Activated T-helper 2 cell treated with anti-CD3 and anti-CD28 coated beads, Interferon-gamma antibody, Interleukin-2, Interleukin-4, amounts not matched to agents 10 μg/mL and 5 μg/mL and 100 μg/mL, durations not matched to agents 14 hours and 24 hours and 36 hours (primary cell): ENCODE results near the gene KLK6. TPM values are rescaled to one million over a fixed set of nuclear protein-coding genes. Genes with fewer than 3 reads are reported as not detected.

ENCODE experiments used
- DNase-seq: peaks from one replicate; pipeline ENCODE4 v3.0.0; 2021; ENCODE audit warnings: low spot score
- H3K27ac Mint-ChIP-seq: one replicate; pipeline ENCODE4 v1.8.0; 2021; ENCODE audit warnings: mixed read lengths
- H3K27me3 Mint-ChIP-seq: one replicate; pipeline ENCODE4 v1.8.0; 2021; ENCODE audit warnings: low read depth, mixed read lengths
- H3K36me3 Mint-ChIP-seq: one replicate; pipeline ENCODE4 v1.8.0; 2021; ENCODE audit warnings: low read depth, mixed read lengths
- H3K4me1 Mint-ChIP-seq: one replicate; pipeline ENCODE4 v1.8.0; 2021; ENCODE audit warnings: low read depth, mixed read lengths
- H3K4me3 Mint-ChIP-seq: one replicate; pipeline ENCODE4 v1.8.0; 2021; ENCODE audit warnings: low read depth, mild to moderate bottlenecking, moderate library complexity, mixed read lengths
- H3K9me3 Mint-ChIP-seq: one replicate; pipeline ENCODE4 v1.8.0; 2021; ENCODE audit warnings: mixed read lengths
- intact Hi-C: fragments of 100-400 bp; cut with micrococcal nuclease; formaldehyde crosslinking; loops from one replicate; pipeline ENCODE4 v1.15.1; 2023
- total RNA-seq: library from RNA; stranded (reverse); gene quantifications from 2 replicates; pipeline ENCODE4 v1.2.3, GENCODE V29; 2022

Gene KLK6
- total RNA-seq, 1 donor from 2014 or later, result not detected

- peaks cover 4% of the 10 kb centered on the region for H3K4me1 Mint-ChIP-seq
- H3K9me3 Mint-ChIP-seq, result no peaks in the 10 kb centered on the region
- H3K4me3 Mint-ChIP-seq, result no peak overlapping the region
- intact Hi-C loops, result no loop called here
- H3K36me3 Mint-ChIP-seq, result no peaks in the 10 kb centered on the region
- H3K27ac Mint-ChIP-seq, result no peak overlapping the region
- peaks cover 36% of the 10 kb centered on the region for H3K27me3 Mint-ChIP-seq
- peak; percentile 38 for DNase-seq
Measured at GRCh38 chr19:50909240-50910070, 59.9 kb downstream of the KLK6 start.

Other genes with a start within 250 kb of the KLK6 start
- gene SHANK1, start 249.8 kb downstream of the KLK6 start, total RNA-seq, result not detected in 2 replicates
- 1.2 and 1.7 TPM in 2 replicates for gene CLEC11A, start 246.2 kb downstream of the KLK6 start, total RNA-seq
- gene GPR32, start 199.1 kb downstream of the KLK6 start, total RNA-seq, result not detected in 2 replicates
- gene ACP4, start 179.2 kb downstream of the KLK6 start, total RNA-seq, result not detected in 2 replicates
- 3.0 and 3.5 TPM in 2 replicates for gene KLK1, start 145.8 kb downstream of the KLK6 start, total RNA-seq
- not detected in 2 replicates for gene KLK15, start 136.0 kb downstream of the KLK6 start, total RNA-seq
- gene KLK3, start 114.7 kb downstream of the KLK6 start, total RNA-seq, result not detected in 2 replicates
- 0.44 TPM in 1 of 2 replicates, not detected in the other for gene KLK2, start 96.2 kb downstream of the KLK6 start, total RNA-seq
- gene KLK4, start 58.2 kb downstream of the KLK6 start, total RNA-seq, result not detected in 2 replicates
- gene KLK5, start 16.6 kb downstream of the KLK6 start, total RNA-seq, result not detected in 2 replicates
- gene KLK7, start 14.3 kb upstream of the KLK6 start, total RNA-seq, result not detected in 2 replicates
- not detected in 2 replicates for gene KLK8, start 32.0 kb upstream of the KLK6 start, total RNA-seq
- not detected in 2 replicates for gene KLK10, start 50.1 kb upstream of the KLK6 start, total RNA-seq
- gene KLK11, start 57.0 kb upstream of the KLK6 start, total RNA-seq, result not detected in 2 replicates
- not detected in 2 replicates for gene KLK12, start 65.4 kb upstream of the KLK6 start, total RNA-seq
- gene KLK13, start 95.5 kb upstream of the KLK6 start, total RNA-seq, result not detected in 2 replicates
- gene KLK14, start 113.3 kb upstream of the KLK6 start, total RNA-seq, result 0.44 and 0.52 TPM in 2 replicates
- 9.7 and 11.0 TPM in 2 replicates for gene CTU1, start 138.8 kb upstream of the KLK6 start, total RNA-seq
- gene SIGLEC9, start 155.3 kb upstream of the KLK6 start, total RNA-seq, result 0.18 TPM in 1 of 2 replicates, not detected in the other
- gene SIGLEC7, start 172.7 kb upstream of the KLK6 start, total RNA-seq, result not detected in 2 replicates